ENCODE results near the gene EIF1.

- TF ChIP-seq CTCF (IDR thresholded peaks at IDR 0.05) (no peak), POLR2A (IDR thresholded peaks at IDR 0.05) (no peak)
Measured at GRCh38 chr17:41710472-41711090, 21.9 kb downstream of the EIF1 start.

Data from lower leg skin (tissue), 3 donors.